Activated naive CD8-positive, alpha-beta T cell treated with anti-CD3 and anti-CD28 coated beads, Interleukin-2, amount 10 ng/mL, durations not matched to agents 7 days and 5 days (primary cell): Measurements from ENCODE around the gene CUL7. TPM values are rescaled to one million over a fixed set of nuclear protein-coding genes. Genes with fewer than 3 reads are reported as not detected.

Source experiments
- ATAC-seq: fragments of 150-1000 bp; cut with Tn5 transposase; one replicate; pipeline ENCODE4 v1.10.0; 2021; ENCODE audit warnings: low read depth, moderate library complexity
- POLR2A ChIA-PET: fragments of 350-600 bp; sonication (Branson Sonifier 250); formaldehyde crosslinking; loops from one replicate; lab custom pipeline; 2021; ENCODE audit warnings: antibody characterized with exemption; lab: Charles Lee
- DNase-seq: peaks from one replicate; pipeline ENCODE4 v3.0.0; 2021
- H3K27ac Mint-ChIP-seq: one replicate; pipeline ENCODE4 v1.8.0; 2022; ENCODE audit warnings: mild to moderate bottlenecking, mixed read lengths
- H3K27me3 Mint-ChIP-seq: one replicate; pipeline ENCODE4 v1.8.0; 2022; ENCODE audit warnings: mild to moderate bottlenecking, moderate library complexity, mixed read lengths
- H3K36me3 Mint-ChIP-seq: one replicate; pipeline ENCODE4 v1.8.0; 2021; ENCODE audit warnings: mild to moderate bottlenecking, mixed read lengths
- H3K4me1 Mint-ChIP-seq: one replicate; pipeline ENCODE4 v1.8.0; 2021; ENCODE audit warnings: mixed read lengths
- H3K4me3 Mint-ChIP-seq: one replicate; pipeline ENCODE4 v1.8.0; 2022; ENCODE audit warnings: mild to moderate bottlenecking, moderate library complexity, mixed read lengths
- H3K9me3 Mint-ChIP-seq: one replicate; pipeline ENCODE4 v1.8.0; 2021; ENCODE audit warnings: mixed read lengths
- total RNA-seq, 2 experiments: library from RNA; stranded (reverse); gene quantifications; one replicate each; pipeline ENCODE4 v1.2.3, GENCODE V29; 2021

CUL7 gene
- total RNA-seq, 2 experiments from 2014 or later: 10.2 to 12.7 TPM

- DNase-seq: no peak
- POLR2A ChIA-PET: interaction anchor here (1.0 kb wide), 1 partner anchor 11 kb away, joined by 3 read pairs; the partner anchor contains the start of gene PEX6
- Mint-ChIP-seq H3K36me3 (peaks cover 26% of the 10 kb centered on the region), H3K27me3 (no peaks in the 10 kb centered on the region), H3K4me1 (peaks cover 39% of the 10 kb centered on the region), H3K4me3 (no peak overlapping the region), H3K9me3 (no peaks in the 10 kb centered on the region), H3K27ac (no peak overlapping the region)
- ATAC-seq: no peak
These were observed 63.7 kb downstream of the CUL7 start for GRCh38 chr6:42989923-42990322.

DNA sequence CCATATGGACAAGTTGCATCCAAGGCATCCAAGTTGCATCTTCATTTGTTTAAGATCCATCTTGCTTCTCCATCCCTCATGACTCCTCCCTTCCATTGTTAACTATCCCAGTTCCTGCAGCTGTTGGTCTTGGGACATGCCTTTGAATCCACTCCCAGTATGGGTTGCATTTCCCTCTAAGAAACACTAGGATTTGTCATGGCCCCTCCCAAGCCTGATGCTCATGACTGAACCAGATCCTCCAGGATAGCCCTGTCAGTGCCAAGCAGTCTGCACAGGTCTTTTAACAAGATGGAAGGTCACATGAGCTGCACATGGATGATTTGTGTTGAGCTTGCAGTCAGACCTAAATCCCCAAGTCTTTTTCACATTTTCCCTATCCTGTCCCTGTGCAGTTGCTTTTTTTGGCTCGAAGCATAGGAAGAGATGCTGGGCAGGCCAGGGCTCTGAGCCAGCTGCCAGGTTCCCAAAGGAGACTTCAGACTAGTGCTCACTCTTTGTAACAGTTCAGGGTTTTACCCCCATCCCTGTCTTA, 65.1 kb downstream of the CUL7 start:
- H3K36me3 Mint-ChIP-seq: peaks cover 25% of the 10 kb centered on the region
- ATAC-seq (no peak), DNase-seq (no peak)
- H3K9me3 Mint-ChIP-seq: no peaks in the 10 kb centered on the region
- no peaks in the 10 kb centered on the region for H3K27me3 Mint-ChIP-seq
- H3K4me1 Mint-ChIP-seq: peaks cover 43% of the 10 kb centered on the region
- H3K27ac Mint-ChIP-seq: no peak overlapping the region
- POLR2A ChIA-PET: interaction anchor here (0.6 to 2.3 kb wide), 5 partner anchors 10 to 65 kb away, joined by 3 to 16 read pairs (median 5); partner anchors contain the start of genes CNPY3, CUL7, PEX6 and RRP36
- H3K4me3 Mint-ChIP-seq: no peak overlapping the region

Other genes with a start within 250 kb of the CUL7 start
- gene RPL7L1, start 174.2 kb downstream of the CUL7 start, total RNA-seq: 10 to 100 TPM; 77.6 to 79.3 TPM
- gene PTCRA, start 137.8 kb downstream of the CUL7 start, total RNA-seq: not detected
- 10 to 100 TPM; 90.8 to 91.4 TPM for gene CNPY3, start 124.4 kb downstream of the CUL7 start, total RNA-seq
- 1 to 10 TPM; 1.0 to 1.2 TPM for gene GNMT, start 93.1 kb downstream of the CUL7 start, total RNA-seq
- gene PEX6, start 74.7 kb downstream of the CUL7 start, total RNA-seq: 10 to 100 TPM; 27.1 to 27.6 TPM
- 10 to 100 TPM; 54.7 to 58.8 TPM for gene PPP2R5D, start 69.3 kb downstream of the CUL7 start, total RNA-seq
- 10 to 100 TPM; 61.2 to 70.1 TPM for gene MEA1, start 39.9 kb downstream of the CUL7 start, total RNA-seq
- 10 to 100 TPM; 69.4 to 69.9 TPM for gene KLHDC3, start 39.6 kb downstream of the CUL7 start, total RNA-seq
- gene RRP36, start 32.2 kb downstream of the CUL7 start, total RNA-seq: 10 to 100 TPM; 63.8 to 65.6 TPM
- 10 to 100 TPM; 50.1 to 65.2 TPM for gene MRPL2, start 5.6 kb upstream of the CUL7 start, total RNA-seq
- 10 to 100 TPM; 25.2 to 33.8 TPM for gene KLC4, start 5.8 kb upstream of the CUL7 start, total RNA-seq
- 1 to 10 TPM; 1.4 to 1.9 TPM for gene PTK7, start 22.5 kb upstream of the CUL7 start, total RNA-seq
- 10 to 100 TPM; 34.4 to 36.0 TPM for gene SRF, start 117.4 kb upstream of the CUL7 start, total RNA-seq
- gene CUL9, start 128.3 kb upstream of the CUL7 start, total RNA-seq: 10 to 100 TPM; 75.1 to 80.8 TPM
- gene DNPH1, start 175.6 kb upstream of the CUL7 start, total RNA-seq: 10 to 100 TPM; 42.2 to 43.7 TPM
- not detected for gene TTBK1, start 189.6 kb upstream of the CUL7 start, total RNA-seq
- not detected for gene SLC22A7, start 244.4 kb upstream of the CUL7 start, total RNA-seq